Measurements from ENCODE around the gene N4BP3. TPM values are rescaled to one million over a fixed set of nuclear protein-coding genes. Genes with fewer than 3 reads are reported as not detected.
A peak's percentile ranks its signal among the peaks of the same experiment; 100 is the strongest.

Gene N4BP3
- total RNA-seq, 2 donors from 2014 or later, result 0.24 to 0.85 TPM

DNA sequence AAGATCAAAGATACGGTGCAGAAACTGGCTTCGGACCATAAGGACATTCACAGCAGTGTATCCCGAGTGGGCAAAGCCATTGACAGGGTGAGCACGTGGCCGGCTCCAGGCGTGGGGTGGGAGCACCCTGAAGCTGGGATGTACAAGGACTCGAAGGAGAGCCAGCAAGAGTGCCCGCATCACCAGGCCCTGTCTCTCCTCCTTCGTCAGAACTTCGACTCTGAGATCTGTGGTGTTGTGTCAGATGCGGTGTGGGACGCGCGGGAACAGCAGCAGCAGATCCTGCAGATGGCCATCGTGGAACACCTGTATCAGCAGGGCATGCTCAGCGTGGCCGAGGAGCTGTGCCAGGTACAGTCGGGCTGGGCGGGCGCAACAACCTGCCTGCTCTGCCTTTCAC is 29.3 kb downstream of the N4BP3 start:
- H3K4me3 ChIP-seq, result no peak overlapping the region
- no peak overlapping the region for H3K27ac ChIP-seq
- no peak for DNase-seq (ENCODE audit: low spot score)
- H3K4me1 ChIP-seq, result no peaks in the 10 kb centered on the region
- no peaks in the 10 kb centered on the region for H3K9me3 ChIP-seq
- TF ChIP-seq CTCF (IDR thresholded peaks at IDR 0.05), result no peak
- no peaks in the 10 kb centered on the region for H3K27me3 ChIP-seq
- H3K36me3 ChIP-seq, result peaks cover 71% of the 10 kb centered on the region

DNA sequence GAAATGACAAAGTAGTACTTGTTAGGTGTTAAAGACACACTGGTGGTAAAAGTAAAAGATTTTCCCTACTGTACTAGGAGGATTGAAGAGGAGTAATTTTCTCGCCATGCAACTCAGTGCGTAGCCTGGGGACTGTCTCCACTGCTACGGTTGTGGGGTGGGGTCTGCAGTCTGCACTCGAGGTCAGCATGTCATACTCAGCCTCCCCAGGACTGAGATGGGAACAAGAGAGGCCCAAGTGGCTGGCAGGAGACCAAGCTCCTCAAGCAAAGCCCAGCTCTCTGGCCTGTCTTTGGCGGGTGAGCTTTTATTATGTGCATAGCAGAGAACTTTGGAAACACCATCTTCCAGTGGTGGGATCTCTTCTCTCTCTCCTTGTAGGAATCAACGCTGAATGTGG is 29.9 kb downstream of the N4BP3 start:
- no peaks in the 10 kb centered on the region for H3K9me3 ChIP-seq
- no peak overlapping the region for H3K27ac ChIP-seq
- no peaks in the 10 kb centered on the region for H3K27me3 ChIP-seq
- no peak for DNase-seq (ENCODE audit: low spot score)
- H3K36me3 ChIP-seq, result peaks cover 72% of the 10 kb centered on the region
- no peaks in the 10 kb centered on the region for H3K4me1 ChIP-seq
- no peak overlapping the region for H3K4me3 ChIP-seq
- no peak for TF ChIP-seq CTCF (IDR thresholded peaks at IDR 0.05)

DNA sequence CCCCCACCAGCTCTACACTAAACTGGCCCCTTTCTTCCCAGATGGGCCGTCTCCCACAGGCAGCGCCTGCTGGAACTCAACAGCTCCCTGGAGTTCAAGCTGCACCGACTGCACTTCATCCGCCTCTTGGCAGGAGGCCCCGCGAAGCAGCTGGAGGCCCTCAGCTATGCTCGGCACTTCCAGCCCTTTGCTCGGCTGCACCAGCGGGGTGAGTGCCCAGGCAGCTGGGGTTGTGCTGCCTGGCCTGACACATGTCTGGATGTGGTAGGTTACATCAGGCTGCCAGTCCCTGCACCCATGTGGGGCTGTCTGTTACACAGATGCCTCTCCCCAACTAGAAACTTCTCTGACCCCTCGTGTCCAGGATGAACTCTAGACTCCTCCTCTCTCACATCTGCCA is 30.6 kb downstream of the N4BP3 start:
- no peak for DNase-seq (ENCODE audit: low spot score)
- peaks cover 78% of the 10 kb centered on the region for H3K36me3 ChIP-seq
- no peak for TF ChIP-seq CTCF (IDR thresholded peaks at IDR 0.05)

DNA sequence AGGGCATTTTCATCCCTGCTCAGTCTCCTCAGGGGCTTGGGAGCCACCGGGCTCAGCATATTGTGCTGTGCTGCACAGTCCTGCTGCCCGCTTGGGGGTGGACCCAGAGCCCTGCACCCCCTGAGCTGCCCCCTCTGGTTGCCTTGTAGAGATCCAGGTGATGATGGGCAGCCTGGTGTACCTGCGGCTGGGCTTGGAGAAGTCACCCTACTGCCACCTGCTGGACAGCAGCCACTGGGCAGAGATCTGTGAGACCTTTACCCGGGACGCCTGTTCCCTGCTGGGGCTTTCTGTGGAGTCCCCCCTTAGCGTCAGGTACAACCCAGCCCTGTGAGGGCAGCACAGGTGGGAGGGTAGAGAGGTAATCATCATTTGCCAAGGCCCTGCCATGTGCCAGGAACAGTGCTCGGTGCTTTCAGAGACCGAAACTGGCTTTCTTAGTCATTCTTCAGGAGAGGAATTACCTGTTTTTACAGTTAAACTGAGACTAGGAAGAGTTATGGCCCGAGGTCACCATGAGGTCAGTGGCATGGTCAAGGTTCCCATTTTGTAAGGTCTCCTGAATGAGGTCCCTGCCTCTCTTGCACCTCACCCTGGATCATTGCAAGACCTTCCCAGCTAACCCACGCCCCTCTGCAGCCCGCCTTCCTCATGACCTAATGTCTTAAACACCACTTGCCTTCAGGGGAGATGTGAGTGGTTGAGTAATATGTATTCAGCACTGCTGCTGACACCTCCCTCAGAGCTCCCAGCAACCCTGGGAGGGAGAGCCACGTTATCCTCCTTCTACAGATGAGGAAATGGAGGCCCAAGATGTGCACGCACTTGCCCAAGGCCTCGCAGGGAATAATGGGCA is 32.9 kb downstream of the N4BP3 start:
- Histone ChIP-seq H3K27ac (no peak overlapping the region), H3K4me1 (peaks cover 0 to 4% of the 10 kb centered on the region in 2 donors), H3K36me3 (peaks cover 86% of the 10 kb centered on the region), H3K9me3 (no peaks in the 10 kb centered on the region), H3K27me3 (no peaks in the 10 kb centered on the region), H3K4me3 (no peak overlapping the region)
- peak; percentile 20 to 70 for TF ChIP-seq CTCF (IDR thresholded peaks at IDR 0.05)
- no peak for DNase-seq (ENCODE audit: low spot score)

More for the DNA sequence above, 30.6 kb downstream of the N4BP3 start:
- no peaks in the 10 kb centered on the region for H3K4me1 ChIP-seq
- H3K27ac ChIP-seq, result no peak overlapping the region
- H3K4me3 ChIP-seq, result no peak overlapping the region
- H3K9me3 ChIP-seq, result no peaks in the 10 kb centered on the region
- H3K27me3 ChIP-seq, result no peaks in the 10 kb centered on the region

DNA sequence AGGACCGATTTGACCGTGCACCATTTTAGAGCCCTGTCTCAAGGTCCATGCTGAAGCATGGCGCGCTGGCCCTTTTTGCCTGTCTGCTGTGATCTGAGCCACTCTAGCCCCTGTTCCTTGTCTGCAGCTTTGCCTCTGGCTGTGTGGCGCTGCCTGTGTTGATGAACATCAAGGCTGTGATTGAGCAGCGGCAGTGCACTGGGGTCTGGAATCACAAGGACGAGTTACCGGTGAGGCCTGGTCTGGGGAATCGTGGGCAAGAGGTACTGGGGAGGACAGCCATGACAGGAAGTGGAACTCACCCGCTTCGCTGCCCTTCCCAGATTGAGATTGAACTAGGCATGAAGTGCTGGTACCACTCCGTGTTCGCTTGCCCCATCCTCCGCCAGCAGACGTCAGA is 34.1 kb downstream of the N4BP3 start:
- H3K4me3 ChIP-seq, result no peak overlapping the region
- TF ChIP-seq CTCF (IDR thresholded peaks at IDR 0.05), result no peak
- peaks cover 0 to 12% of the 10 kb centered on the region in 2 donors for H3K4me1 ChIP-seq
- no peak for DNase-seq (ENCODE audit: low spot score)
- no peaks in the 10 kb centered on the region for H3K9me3 ChIP-seq
- no peaks in the 10 kb centered on the region for H3K27me3 ChIP-seq
- H3K36me3 ChIP-seq, result peaks cover 85% of the 10 kb centered on the region
- no peak overlapping the region for H3K27ac ChIP-seq

Measured in right atrium auricular region (tissue), 2 donors.